C4-2B (cell line): Measurements from ENCODE around the gene KMT2B.

Experiments used
- ZFX ChIP-seq: fragments of 450-650 bp; IDR thresholded peaks from 2 replicates; pipeline ENCODE4 v1.6.1; 2017
- TF ChIP-seq, protein P1 (sequence below): fragments of 450-650 bp; conservative IDR thresholded peaks from 2 replicates; pipeline ENCODE4 v1.5.1; 2017; ENCODE audit warnings: mild to moderate bottlenecking

DNA sequence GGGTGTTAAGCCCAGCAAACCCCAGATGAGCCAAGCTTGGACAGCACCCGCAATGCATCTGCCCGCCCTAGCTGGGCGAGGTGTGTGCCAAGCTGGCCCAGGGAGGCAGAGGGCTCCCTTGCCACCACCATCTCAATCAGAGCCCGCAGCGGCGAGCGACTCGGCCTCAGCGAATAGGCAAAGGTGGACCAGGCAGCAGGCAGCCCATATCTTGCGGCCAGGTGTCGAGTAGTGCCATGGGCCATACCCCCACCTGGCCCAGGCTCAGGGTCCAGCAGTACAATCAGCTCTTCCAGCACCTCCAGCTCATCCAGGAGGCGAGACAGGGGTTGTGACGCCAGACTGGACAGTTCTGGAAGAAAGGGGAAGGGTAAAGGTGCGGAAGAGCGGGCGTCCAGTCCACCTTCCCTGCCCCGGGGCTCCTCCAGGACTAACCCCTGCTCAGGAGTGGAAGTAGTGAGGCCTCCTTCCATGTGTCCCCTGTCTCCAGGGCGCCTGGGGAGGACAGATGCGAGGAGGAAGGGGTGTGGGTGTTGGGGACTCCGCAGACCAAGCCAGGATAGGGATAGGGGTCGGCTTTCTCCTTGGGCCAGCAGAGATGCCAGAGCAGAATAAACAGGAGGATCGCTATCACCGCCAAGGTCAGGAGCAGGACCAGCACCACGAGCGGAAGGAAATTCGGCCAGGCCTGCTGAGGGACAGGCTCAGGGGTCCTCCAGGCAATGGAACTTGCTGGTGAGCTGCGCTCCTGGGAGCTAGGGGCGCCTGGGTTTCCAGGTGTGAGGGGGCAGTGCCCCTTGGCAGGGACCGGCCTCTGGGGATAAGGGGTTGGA lies 21.7 kb downstream of the KMT2B start:
- TF ChIP-seq, protein P1, sequence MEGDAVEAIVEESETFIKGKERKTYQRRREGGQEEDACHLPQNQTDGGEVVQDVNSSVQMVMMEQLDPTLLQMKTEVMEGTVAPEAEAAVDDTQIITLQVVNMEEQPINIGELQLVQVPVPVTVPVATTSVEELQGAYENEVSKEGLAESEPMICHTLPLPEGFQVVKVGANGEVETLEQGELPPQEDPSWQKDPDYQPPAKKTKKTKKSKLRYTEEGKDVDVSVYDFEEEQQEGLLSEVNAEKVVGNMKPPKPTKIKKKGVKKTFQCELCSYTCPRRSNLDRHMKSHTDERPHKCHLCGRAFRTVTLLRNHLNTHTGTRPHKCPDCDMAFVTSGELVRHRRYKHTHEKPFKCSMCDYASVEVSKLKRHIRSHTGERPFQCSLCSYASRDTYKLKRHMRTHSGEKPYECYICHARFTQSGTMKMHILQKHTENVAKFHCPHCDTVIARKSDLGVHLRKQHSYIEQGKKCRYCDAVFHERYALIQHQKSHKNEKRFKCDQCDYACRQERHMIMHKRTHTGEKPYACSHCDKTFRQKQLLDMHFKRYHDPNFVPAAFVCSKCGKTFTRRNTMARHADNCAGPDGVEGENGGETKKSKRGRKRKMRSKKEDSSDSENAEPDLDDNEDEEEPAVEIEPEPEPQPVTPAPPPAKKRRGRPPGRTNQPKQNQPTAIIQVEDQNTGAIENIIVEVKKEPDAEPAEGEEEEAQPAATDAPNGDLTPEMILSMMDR: no peak
- no peak for TF ChIP-seq ZFX
